BE2C (cell line): Measurements from ENCODE around the gene NELL1.

Experiments used
- DNase-seq: peaks from one replicate; pipeline ENCODE4 v3.0.0-alpha.2; 2020
- H3K27me3 ChIP-seq: fragments of 250-450 bp; sonication (Bioruptor Pico); 2 replicates; pipeline ENCODE4 v1.5.1; 2020; ENCODE audit warnings: mild to moderate bottlenecking
- H3K36me3 ChIP-seq: fragments of 250-450 bp; sonication (Bioruptor Pico); 2 replicates; pipeline ENCODE4 v1.5.1; 2020; ENCODE audit warnings: mild to moderate bottlenecking
- H3K4me1 ChIP-seq: fragments of 250-450 bp; sonication (Bioruptor Pico); 2 replicates; pipeline ENCODE4 v1.5.1; 2020
- H3K4me3 ChIP-seq: 2 replicates; pipeline ENCODE4 v1.5.1; 2011; ENCODE audit warnings: low read depth, low read length
- H3K9me3 ChIP-seq: fragments of 250-450 bp; sonication (Bioruptor Pico); 2 replicates; pipeline ENCODE4 v1.5.1; 2020
- CTCF ChIP-seq: IDR thresholded peaks from 2 replicates; pipeline ENCODE4 v1.5.1; 2012; ENCODE audit warnings: mild to moderate bottlenecking, low read depth, low read length

Gene NELL1

GRCh38 chr11:21446939-21447590, 777.7 kb downstream of the NELL1 start:
- Histone ChIP-seq H3K9me3 (no peaks in the 10 kb centered on the region), H3K4me3 (no peak overlapping the region), H3K4me1 (no peaks in the 10 kb centered on the region), H3K36me3 (no peaks in the 10 kb centered on the region), H3K27me3 (no peaks in the 10 kb centered on the region)
- no peak for DNase-seq
- no peak for TF ChIP-seq CTCF

- no peaks in the 10 kb centered on the region for H3K36me3 ChIP-seq
- H3K27me3 ChIP-seq = no peaks in the 10 kb centered on the region
- H3K9me3 ChIP-seq = no peaks in the 10 kb centered on the region
- no peak overlapping the region for H3K4me3 ChIP-seq
- DNase-seq = no peak
- no peaks in the 10 kb centered on the region for H3K4me1 ChIP-seq
- TF ChIP-seq CTCF = no peak
Observed at GRCh38 chr11:21447871-21448270, 778.5 kb downstream of the NELL1 start.

- TF ChIP-seq CTCF = no peak
- H3K27me3 ChIP-seq = no peaks in the 10 kb centered on the region
- H3K36me3 ChIP-seq = no peaks in the 10 kb centered on the region
- no peak for DNase-seq
- no peak overlapping the region for H3K4me3 ChIP-seq
- no peaks in the 10 kb centered on the region for H3K9me3 ChIP-seq
- no peaks in the 10 kb centered on the region for H3K4me1 ChIP-seq
Observed at GRCh38 chr11:21456186-21456585, 786.8 kb downstream of the NELL1 start.

- H3K4me1 ChIP-seq = no peaks in the 10 kb centered on the region
- TF ChIP-seq CTCF = no peak
- DNase-seq = no peak
- no peaks in the 10 kb centered on the region for H3K27me3 ChIP-seq
- H3K36me3 ChIP-seq = no peaks in the 10 kb centered on the region
- H3K4me3 ChIP-seq = no peak overlapping the region
- H3K9me3 ChIP-seq = no peaks in the 10 kb centered on the region
Observed at GRCh38 chr11:21460082-21460481, 790.7 kb downstream of the NELL1 start.

- Histone ChIP-seq H3K4me3 (no peak overlapping the region), H3K9me3 (no peaks in the 10 kb centered on the region), H3K27me3 (no peaks in the 10 kb centered on the region), H3K4me1 (no peaks in the 10 kb centered on the region), H3K36me3 (no peaks in the 10 kb centered on the region)
- TF ChIP-seq CTCF = no peak
- no peak for DNase-seq
Observed at GRCh38 chr11:21461701-21462100, 792.3 kb downstream of the NELL1 start.

- Histone ChIP-seq H3K9me3 (no peaks in the 10 kb centered on the region), H3K4me1 (no peaks in the 10 kb centered on the region), H3K36me3 (no peaks in the 10 kb centered on the region), H3K4me3 (no peak overlapping the region), H3K27me3 (no peaks in the 10 kb centered on the region)
- no peak for DNase-seq
- TF ChIP-seq CTCF = no peak
Observed at GRCh38 chr11:21464601-21465193, 795.3 kb downstream of the NELL1 start.
